Stimulated activated CD8-positive, alpha-beta memory T cell treated with anti-CD3 and anti-CD28 coated beads, Interleukin-12 subunit alpha, Interleukin-12 subunit beta, amount 100 ng/mL, for 4 hours (primary cell): ENCODE data around the gene SPATA46.
"Not testable (repeated sequence)": the region's sequence is repeated elsewhere in the genome, so short reads cannot be mapped to it uniquely, and the experiment has no call there.

Experiments used
- DNase-seq: peaks from one replicate; pipeline ENCODE4 v3.0.0-alpha.2; 2020; ENCODE audit warnings: low read depth

The SPATA46 gene

DNA sequence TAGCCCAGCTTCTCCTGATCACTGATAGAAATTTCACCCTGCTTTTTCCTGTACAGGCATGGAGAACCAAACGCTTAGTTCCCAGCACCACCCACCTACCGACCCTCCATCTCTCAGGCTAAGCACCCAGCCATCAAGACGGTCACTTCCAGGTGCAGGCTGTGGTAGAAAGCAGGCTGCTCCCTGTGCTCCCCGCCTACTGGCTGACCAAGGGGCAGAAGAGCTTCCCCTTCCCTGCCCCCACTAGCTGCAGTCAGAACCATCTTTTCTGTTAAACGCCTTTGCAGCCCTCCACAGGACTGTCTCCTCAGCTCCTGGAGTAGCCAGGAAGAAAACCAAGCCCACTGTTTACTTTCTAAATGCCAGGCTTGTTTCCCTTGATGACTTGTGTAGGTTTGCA, 23.0 kb downstream of the SPATA46 start:
- no peak for DNase-seq

DNA sequence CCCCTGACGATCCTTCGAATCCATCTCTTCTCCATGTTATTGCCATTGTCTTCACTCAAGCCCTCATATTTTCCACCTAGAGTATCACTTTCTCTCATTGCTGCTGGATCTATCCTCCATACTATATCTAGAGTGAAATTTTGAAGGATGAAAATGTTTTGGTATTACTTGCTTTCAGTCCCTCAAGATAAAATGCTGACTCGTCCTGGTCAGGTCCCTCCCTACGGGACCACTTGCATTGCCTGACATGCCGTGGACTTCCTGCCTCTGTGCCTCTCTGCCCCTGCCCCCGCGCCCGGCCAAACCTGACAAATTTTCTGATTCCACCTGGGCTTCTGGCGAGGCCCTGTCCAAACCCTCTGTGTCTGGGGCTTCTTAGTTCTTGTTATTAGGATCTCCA, 23.6 kb downstream of the SPATA46 start:
- DNase-seq: no peak

DNA sequence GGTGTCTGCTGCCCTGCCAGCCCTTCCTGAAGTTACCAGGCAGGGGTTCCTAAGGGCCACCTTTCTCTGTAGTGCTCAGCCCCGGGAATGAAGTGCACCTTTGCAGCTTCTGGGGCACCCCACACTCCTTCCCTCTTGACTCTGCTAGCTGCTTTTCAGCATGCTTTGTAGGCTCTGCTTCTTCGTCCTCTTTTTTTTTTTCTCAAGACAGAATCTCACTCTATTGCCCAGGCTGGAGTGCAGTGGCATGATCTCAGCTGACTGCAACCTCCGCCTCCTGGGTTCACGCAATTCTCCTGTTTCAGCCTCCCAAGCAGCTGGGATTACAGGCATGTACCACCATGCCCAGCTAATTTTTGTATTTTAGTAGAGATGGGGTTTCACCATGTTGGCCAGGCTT, 24.8 kb downstream of the SPATA46 start:
- DNase-seq: not testable (repeated sequence)

DNA sequence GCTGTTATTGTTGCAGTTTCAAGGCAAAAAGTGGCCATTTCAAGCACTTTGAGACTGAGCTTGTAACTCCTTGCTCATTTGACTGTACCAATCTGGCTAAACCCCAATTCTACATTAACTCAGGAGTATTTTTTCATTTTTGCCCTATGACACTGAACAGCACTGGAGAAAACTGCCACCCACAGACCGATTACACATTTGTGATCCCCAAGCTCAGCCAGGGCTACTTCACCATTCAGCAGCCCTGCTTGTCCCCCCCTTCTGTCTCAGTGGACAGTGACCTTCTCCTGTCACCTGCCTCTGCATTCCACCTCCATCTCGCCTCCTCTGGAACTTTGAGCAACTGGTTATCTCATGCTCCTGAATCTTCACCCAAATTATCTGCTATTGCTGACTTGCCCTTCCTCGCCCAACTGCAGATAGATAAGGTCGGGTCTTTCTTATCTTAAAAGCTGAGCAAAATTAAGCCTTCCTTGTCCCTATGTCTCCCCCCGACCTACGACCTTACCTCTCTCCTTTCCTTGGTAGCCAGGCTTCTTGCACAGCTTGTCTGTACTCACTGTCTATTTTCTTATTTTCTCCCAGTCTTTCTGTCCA, 25.3 kb downstream of the SPATA46 start:
- no peak for DNase-seq

DNA sequence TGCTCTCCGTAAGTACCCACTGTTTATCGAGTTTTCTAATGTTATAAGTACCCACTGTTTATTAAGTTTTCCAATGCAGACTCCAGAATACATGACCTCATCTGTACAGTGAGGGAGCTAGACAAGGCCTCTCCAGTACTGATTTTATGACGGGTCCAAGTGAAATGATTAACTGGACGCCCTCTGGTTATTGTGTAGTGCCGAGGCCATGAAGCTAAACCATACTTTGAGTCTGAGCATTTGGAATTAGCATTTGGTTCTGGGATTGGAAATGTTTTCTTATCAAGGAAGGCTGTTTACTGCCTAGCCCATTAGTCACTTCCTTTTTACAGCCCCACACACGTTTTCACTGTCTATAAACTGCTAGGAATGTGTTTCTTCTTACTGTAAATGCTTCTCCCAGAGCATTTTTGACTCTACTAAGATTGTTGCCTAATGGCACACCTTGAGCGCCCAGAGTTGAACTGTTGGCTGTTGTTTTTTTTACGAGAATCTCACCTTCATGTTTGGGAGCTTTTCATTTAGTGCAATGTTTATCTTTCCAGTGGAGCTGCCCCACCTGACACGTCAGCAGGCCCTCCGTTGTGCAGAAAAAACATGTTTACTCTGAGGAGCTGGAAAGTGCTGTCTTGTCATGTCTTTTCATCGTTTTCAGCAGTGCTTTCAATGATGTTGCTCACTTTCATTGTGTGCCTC, 26.9 kb downstream of the SPATA46 start:
- no peak for DNase-seq

DNA sequence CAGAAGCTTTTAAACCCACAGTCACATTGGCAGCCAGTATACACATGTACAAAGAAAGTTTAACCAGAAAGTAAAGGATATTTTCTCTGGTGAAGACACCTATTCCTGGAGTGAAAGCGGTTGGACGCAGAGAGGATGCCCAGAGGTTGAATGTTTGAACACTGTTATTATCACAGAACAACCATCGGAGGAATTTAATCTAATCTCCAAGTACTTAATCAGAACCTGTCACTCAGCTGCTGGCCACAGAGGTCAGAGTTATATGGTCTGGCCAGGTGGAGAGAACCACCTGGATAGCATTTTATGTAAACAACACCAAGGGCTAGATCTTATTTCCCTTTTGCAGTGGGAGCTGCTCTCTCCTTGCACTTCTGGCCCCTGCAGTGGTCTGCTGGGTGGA, 29.4 kb downstream of the SPATA46 start:
- no peak for DNase-seq

DNA sequence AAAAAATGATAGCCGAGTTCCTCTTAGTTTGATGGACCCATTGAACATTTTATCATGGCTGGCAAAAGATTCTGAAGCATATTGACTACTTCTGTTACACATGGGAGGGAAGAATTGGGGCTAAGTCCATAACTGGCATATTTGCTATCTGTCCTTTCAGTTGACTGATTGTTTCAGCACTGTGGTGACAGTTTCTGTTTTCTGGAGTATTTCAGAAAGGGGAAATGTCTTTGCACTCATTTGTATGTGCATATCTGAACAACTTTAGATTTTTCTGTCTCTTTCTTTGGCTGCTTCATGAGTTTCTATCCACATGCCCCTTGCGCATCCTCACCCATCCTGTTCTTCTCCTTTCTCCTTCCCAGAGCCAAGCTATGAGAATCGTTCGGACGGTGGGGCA, 33.2 kb downstream of the SPATA46 start:
- DNase-seq: no peak

DNA sequence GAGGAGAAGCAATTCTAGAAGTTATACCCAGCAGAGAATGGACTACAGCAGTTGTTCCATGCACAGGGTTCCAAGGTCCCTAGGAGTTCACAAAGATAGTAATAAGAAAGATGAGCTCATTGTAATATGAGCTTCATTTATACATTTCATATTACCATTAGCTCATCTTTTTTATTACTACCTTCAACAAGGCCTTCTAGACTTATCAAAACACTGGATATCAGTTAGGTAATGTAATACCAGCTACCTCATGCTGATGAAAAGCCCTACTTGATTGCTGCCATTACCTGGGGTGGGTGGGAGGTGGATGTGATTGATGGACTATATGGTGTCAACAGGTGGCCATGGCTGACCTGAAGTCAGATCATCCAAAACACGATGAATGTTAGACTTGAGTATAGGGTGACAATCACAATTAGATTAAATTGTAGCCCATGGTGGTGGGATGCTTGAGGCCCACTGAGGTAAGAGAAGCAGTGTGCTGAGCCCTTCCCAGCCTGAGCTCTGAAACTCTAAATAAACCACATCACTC, 34.1 kb downstream of the SPATA46 start:
- no peak for DNase-seq

DNA sequence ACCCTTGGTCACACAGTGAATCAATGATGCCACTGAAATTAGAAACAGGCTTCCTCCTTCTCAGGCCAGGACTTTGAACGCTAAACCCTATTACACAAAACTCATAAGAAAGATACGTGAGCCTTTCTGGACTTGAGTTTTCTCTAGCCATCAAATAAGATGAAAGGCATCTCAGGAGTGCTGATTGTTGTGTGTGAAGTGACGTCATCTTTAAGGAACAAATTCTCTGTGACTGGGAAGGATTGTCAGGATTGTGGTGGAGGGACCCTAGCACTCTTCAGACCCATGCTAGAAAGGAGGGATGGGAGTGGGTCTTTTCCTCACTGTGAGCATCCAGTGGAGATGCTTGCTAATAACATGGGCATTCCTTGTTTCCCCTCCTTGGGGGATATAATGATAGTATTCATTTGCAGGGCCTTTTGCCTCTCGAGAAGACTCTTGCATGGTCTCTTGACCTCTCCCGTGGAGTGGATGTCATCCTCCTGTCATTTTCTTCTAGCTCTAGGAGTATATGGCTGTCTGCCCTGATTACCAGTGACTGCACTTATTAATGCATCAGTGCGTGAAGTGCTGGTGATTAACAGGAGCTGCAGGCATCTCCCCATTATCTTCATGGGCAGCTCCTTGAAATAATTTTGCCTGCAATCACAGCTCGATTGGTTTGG, 39.9 kb downstream of the SPATA46 start:
- no peak for DNase-seq

DNA sequence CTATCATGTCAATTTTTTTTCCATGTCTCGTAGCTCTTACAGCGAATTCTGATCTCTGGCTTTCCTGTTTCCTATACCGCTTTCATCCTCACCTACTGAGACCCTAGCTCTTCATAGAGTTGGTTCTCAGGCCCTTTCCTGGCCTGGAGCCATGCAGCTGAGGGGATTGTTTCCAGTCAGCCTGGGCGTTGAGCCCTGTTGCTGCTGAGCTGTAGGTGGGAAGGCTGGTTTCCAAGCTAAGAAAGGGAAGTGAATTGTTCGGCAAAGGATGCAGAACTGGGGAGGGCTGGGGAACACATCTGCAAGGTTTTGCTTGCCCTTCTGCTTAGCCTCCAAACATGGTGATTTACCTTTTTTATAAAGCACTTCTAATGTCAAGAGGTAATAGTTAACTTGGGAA, 41.5 kb downstream of the SPATA46 start:
- no peak for DNase-seq

DNA sequence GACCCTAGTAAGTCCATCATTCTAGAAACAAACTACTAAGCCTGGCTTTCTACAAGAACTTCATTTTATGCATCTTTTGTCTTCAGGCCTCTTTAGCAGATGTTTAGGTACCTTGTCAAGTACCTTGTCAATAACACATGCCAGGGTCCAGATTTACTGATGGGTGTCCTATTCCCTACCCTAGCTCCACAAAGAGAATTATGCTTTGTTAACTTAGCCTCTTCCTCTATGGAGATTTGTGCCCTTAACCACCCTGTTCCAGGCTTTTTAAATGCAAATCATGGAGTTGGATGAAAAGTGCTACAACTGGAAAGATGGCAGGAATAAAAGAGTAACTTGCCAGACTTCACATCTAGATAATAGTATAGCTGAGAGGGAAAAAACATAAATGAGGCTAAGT, 42.7 kb downstream of the SPATA46 start:
- no peak for DNase-seq

DNA sequence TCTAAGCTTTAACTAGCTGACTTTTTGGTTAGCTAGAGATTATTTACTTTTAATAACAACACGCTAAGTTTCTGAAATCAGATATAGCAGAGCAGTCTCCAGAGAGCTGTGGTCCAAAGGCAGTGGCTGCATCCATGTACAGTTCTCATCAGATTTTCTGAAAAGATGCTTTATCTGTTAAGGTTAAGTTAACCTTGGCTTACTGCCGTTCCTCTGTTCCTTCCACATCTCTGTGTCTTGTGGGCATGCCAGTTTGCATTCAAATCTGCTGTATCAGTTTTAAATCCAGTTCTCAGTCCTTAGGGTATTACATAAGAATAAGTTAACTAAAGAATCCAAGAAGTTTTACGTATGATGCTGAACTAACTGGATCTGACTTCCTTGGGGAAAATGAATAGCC, 46.8 kb downstream of the SPATA46 start:
- no peak for DNase-seq

DNA sequence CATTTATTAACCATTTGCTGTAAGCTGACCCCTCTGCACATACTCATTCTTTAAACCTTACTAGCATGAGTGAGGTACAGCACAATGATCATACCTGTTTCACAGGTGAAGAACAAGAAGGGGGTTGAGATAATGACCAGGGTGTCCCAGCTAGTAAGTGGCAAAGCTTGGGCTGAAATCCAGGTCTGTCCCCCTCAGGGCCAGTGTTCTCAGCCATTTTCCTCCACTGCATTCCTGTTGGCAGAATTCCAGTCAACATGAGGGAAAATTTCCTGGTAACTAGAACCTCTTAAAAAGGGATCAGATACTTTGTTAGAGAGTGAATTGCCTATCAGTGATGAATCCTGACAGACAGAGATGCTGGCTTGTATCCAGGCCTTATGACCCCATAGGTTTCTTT, 48.1 kb downstream of the SPATA46 start:
- no peak for DNase-seq

DNA sequence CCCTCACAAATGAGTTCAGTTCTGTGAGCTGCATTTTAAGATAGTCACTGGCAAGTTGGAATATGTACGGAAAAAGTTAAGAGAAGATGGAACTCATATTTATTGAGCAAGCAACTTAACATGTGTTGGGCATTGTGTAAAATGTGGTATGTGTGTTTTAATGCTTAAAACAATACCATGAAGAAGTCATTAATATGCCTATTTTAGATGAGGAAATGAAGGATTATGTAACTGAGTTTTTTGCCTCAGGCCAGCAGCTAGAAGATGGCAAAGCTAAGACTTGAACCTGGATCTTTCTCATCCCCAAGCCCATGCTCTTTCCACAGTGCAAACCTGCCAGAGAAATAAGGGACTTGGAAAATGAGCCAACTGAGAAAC, 48.9 kb downstream of the SPATA46 start:
- no peak for DNase-seq

DNA sequence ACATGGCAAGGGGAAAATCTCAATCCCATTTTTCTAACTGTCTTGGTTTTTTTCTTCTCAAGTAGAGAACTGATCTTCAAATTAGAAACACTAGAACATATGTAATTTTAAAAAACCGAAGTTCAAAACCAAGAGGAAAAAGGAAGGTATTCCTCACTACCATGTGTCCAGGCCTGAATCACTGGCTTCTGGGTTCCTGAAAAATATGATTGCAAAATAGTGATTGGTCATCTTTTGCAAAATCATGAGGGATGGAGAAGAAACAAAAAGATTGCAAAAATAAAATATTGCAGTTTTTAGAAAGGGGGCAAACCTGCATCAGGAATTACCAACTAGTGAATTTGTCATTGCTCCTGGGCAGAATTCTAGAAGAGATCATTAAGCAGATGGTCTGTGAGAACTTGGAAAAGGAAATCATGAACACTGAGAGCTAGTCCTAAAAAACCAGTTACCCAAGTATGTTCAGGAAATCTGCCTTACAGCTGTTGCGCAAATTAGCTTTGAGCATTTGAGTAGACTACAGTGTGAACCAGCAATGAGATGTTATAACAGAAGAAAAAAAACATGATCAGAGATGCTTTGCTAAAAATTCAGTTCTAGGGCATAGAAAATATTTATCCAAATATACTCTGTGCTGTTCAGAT, 49.4 kb downstream of the SPATA46 start:
- DNase-seq: no peak

DNA sequence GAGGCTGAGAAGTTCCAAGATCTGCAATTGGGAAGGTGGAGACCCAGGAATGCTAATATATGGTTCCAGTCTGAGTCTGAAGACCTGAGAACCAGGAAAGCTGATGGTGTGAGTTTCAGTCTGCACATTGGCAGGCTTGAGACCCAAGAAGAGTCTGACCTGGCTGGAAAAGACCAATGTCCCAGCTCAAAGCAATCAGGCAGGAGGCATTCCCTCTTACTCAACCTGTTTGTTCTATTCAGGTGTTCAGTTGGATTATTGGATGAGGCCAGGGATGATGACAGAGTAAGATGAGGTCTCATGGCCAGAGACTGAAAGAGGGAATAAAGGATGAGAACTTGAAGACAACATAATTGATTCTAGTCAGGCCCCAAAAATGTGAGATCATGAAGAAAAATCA, 50.1 kb downstream of the SPATA46 start:
- no peak for DNase-seq

DNA sequence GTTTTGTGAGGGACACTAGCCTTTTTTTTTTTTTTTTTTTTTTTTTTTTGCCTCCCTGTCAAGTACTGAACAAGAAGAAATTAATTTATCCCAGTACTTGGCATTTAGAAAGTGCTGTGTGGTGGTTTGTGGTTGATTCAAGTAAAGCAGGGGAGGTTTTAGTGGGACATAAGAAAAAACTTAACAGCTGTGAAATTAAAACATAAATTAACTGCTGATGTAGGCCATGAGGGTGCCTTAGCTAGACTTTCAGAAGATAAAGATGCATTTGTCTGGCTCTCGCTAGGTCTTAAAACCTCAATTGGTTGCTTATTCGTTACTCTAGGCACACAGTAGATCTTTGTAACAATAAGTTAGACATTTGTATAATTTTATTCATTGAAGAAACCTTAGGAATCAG, 52.3 kb downstream of the SPATA46 start:
- no peak for DNase-seq
